SU-DHL-6 (cell line): Measurements from ENCODE around the gene PARP8.

ENCODE experiments used
- H2AFZ ChIP-seq: fragments of 200-600 bp; sonication (generic); 2 replicates; pipeline ENCODE4 v1.6.1; 2014; ENCODE audit warnings: low read depth, mild to moderate bottlenecking, moderate library complexity, mixed read lengths, antibody characterized with exemption, low read length; ENCODE audit not compliant: severe bottlenecking
- H3F3A ChIP-seq: fragments of 200-600 bp; shearing (Covaris generic); 2 replicates; pipeline ENCODE4 v1.6.0; 2016; ENCODE audit warnings: antibody characterized with exemption, mild to moderate bottlenecking; ENCODE audit not compliant: insufficient read depth
- H3K27ac ChIP-seq: fragments of 200-600 bp; sonication (generic); 2 replicates; pipeline ENCODE4 v1.5.1; 2016; ENCODE audit warnings: low read depth, mild to moderate bottlenecking, low read length, moderate library complexity, mixed read lengths
- H3K27me3 ChIP-seq: fragments of 200-600 bp; sonication (generic), shearing (Covaris generic); 2 replicates; pipeline ENCODE4 v1.6.0; 2014; ENCODE audit warnings: mild to moderate bottlenecking, low read length
- H3K36me3 ChIP-seq: fragments of 200-600 bp; sonication (generic); 2 replicates; pipeline ENCODE4 v1.6.1; 2014; ENCODE audit warnings: mild to moderate bottlenecking, low read length, mixed read lengths
- H3K4me2 ChIP-seq: fragments of 300-600, 200-600 bp; shearing (Covaris generic), sonication (generic); 2 replicates; pipeline ENCODE4 v1.6.0; 2014; ENCODE audit warnings: low read length, low read depth, mild to moderate bottlenecking; ENCODE audit not compliant: poor library complexity, severe bottlenecking
- H3K4me3 ChIP-seq: fragments of 200-600 bp; sonication (generic); 2 replicates; pipeline ENCODE4 v1.5.1; 2014; ENCODE audit warnings: antibody characterized with exemption, low read length, mild to moderate bottlenecking, mixed read lengths; ENCODE audit not compliant: insufficient read depth, poor library complexity, severe bottlenecking
- H3K79me2 ChIP-seq: fragments of 200-600 bp; sonication (generic); 2 replicates; pipeline ENCODE4 v1.6.1; 2014; ENCODE audit warnings: mild to moderate bottlenecking, low read length, moderate library complexity; ENCODE audit not compliant: insufficient read depth
- H3K9ac ChIP-seq: fragments of 200-600 bp; sonication (generic); 2 replicates; pipeline ENCODE4 v1.7.0; 2014; ENCODE audit warnings: mild to moderate bottlenecking, low read length
- H3K9me2 ChIP-seq: fragments of 200-600 bp; sonication (generic); replicated peaks from 2 replicates; pipeline ENCODE4 v1.6.1; 2014; ENCODE audit warnings: low read length; ENCODE audit not compliant: insufficient read depth
- H3K9me3 ChIP-seq: fragments of 200-600 bp; sonication (generic); 2 replicates; pipeline ENCODE4 v1.6.1; 2014; ENCODE audit warnings: low read length, mixed read lengths; ENCODE audit not compliant: insufficient read depth
- H4K20me1 ChIP-seq: fragments of 200-600 bp; sonication (generic); 2 replicates; pipeline ENCODE4 v1.6.1; 2014; ENCODE audit warnings: low read depth, mild to moderate bottlenecking, antibody characterized with exemption, low read length, moderate library complexity, mixed read lengths
- CTCF ChIP-seq: fragments of 200-600 bp; sonication (generic); IDR thresholded peaks from one replicate; pipeline ENCODE4 v1.5.1; 2017; ENCODE audit warnings: antibody characterized with exemption, mild to moderate bottlenecking, low read length, moderate library complexity; ENCODE audit not compliant: insufficient read depth, poor library complexity, severe bottlenecking
- EZH2phosphoT487 ChIP-seq: fragments of 200-600 bp; sonication (generic), shearing (Covaris generic); conservative IDR thresholded peaks from 2 replicates; pipeline ENCODE4 v1.6.1; 2018; ENCODE audit warnings: mild to moderate bottlenecking, antibody characterized with exemption, low read length, moderate library complexity, mixed read lengths

PARP8 gene

GRCh38 chr5:50646591-50646990, 19.8 kb upstream of the PARP8 start:
- no peak overlapping the region for H2AFZ ChIP-seq
- H3K4me3 ChIP-seq: no peak overlapping the region
- H3K4me2 ChIP-seq: no peak overlapping the region
- no peaks in the 10 kb centered on the region for H3K36me3 ChIP-seq
- no peak overlapping the region for H3K9ac ChIP-seq
- H3K27me3 ChIP-seq: no peaks in the 10 kb centered on the region
- TF ChIP-seq EZH2phosphoT487 (no peak), CTCF (no peak)
- no peaks in the 10 kb centered on the region for H3K79me2 ChIP-seq
- H3F3A ChIP-seq: 0 out of 2 replicates have a peak, but pooled peaks cover 4% of the 10 kb centered on the region
- no peaks in the 10 kb centered on the region for H3K9me3 ChIP-seq
- no peaks in the 10 kb centered on the region for H3K9me2 ChIP-seq
- no peaks in the 10 kb centered on the region for H4K20me1 ChIP-seq
- no peak overlapping the region for H3K27ac ChIP-seq

GRCh38 chr5:50647726-50648125, 18.7 kb upstream of the PARP8 start:
- no peaks in the 10 kb centered on the region for H3K9me2 ChIP-seq
- no peaks in the 10 kb centered on the region for H3K36me3 ChIP-seq
- H3K79me2 ChIP-seq: no peaks in the 10 kb centered on the region
- no peak overlapping the region for H3K27ac ChIP-seq
- H3K4me2 ChIP-seq: no peak overlapping the region
- no peak overlapping the region for H3K9ac ChIP-seq
- no peak overlapping the region for H3K4me3 ChIP-seq
- H4K20me1 ChIP-seq: no peaks in the 10 kb centered on the region
- H2AFZ ChIP-seq: no peak overlapping the region
- H3K9me3 ChIP-seq: no peaks in the 10 kb centered on the region
- no peaks in the 10 kb centered on the region for H3K27me3 ChIP-seq
- no peak for TF ChIP-seq CTCF
- TF ChIP-seq EZH2phosphoT487: no peak
- 0 out of 2 replicates have a peak, but pooled peaks cover 4% of the 10 kb centered on the region for H3F3A ChIP-seq

GRCh38 chr5:50653946-50654345, 12.5 kb upstream of the PARP8 start:
- Histone ChIP-seq H3F3A (no peaks in the 10 kb centered on the region), H4K20me1 (no peaks in the 10 kb centered on the region), H3K9me3 (no peaks in the 10 kb centered on the region), H3K4me3 (no peak overlapping the region), H3K36me3 (no peaks in the 10 kb centered on the region), H3K4me2 (peak overlapping the region; percentile 28), H3K79me2 (no peaks in the 10 kb centered on the region), H2AFZ (peak overlapping the region; percentile 61), H3K9me2 (no peaks in the 10 kb centered on the region), H3K9ac (no peak overlapping the region), H3K27me3 (no peaks in the 10 kb centered on the region), H3K27ac (no peak overlapping the region)
- TF ChIP-seq EZH2phosphoT487 (no peak), CTCF (no peak)
